ENCODE measurements around the gene TUBE1.
"Not testable (repeated sequence)": the region's sequence is repeated elsewhere in the genome, so short reads cannot be mapped to it uniquely, and the experiment has no call there.

Gene TUBE1

GRCh38 chr6:112062966-112063365 is 24.3 kb downstream of the TUBE1 start:
- no peak for DNase-seq (ENCODE audit: low read depth)

- DNase-seq (ENCODE audit: low read depth) = no peak
These were observed 25.7 kb downstream of the TUBE1 start for GRCh38 chr6:112061605-112062004.

GRCh38 chr6:112058243-112059032 is 28.8 kb downstream of the TUBE1 start:
- no peak for DNase-seq (ENCODE audit: low read depth)

- DNase-seq (ENCODE audit: low read depth) = no peak
These were observed 32.6 kb downstream of the TUBE1 start for GRCh38 chr6:112054555-112055190.

- no peak for DNase-seq (ENCODE audit: low read depth)
These were observed 33.3 kb downstream of the TUBE1 start, which contains the start of gene CCN6 for GRCh38 chr6:112054001-112054400. Gene CCN6 (plus strand): TSS chr6:112054104. CDS start chr6:112054358, 254 bp downstream.

GRCh38 chr6:112051251-112051740 is 36.0 kb downstream of the TUBE1 start:
- DNase-seq (ENCODE audit: low read depth) = not testable (repeated sequence)

- DNase-seq (ENCODE audit: low read depth) = no peak
These were observed 36.9 kb downstream of the TUBE1 start for GRCh38 chr6:112050429-112050828.

- DNase-seq (ENCODE audit: low read depth) = no peak
These were observed 37.3 kb downstream of the TUBE1 start for GRCh38 chr6:112049996-112050395.

GRCh38 chr6:112049026-112049799 is 38.1 kb downstream of the TUBE1 start:
- DNase-seq (ENCODE audit: low read depth) = no peak

GRCh38 chr6:112047523-112047922 is 39.8 kb downstream of the TUBE1 start:
- not testable (repeated sequence) for DNase-seq (ENCODE audit: low read depth)

GRCh38 chr6:112044856-112045255 is 42.4 kb downstream of the TUBE1 start:
- peak; percentile 93 for DNase-seq (ENCODE audit: low read depth)

GRCh38 chr6:112044196-112044595 is 43.1 kb downstream of the TUBE1 start:
- DNase-seq (ENCODE audit: low read depth) = no peak

- peak; percentile 31 for DNase-seq (ENCODE audit: low read depth)
These were observed 44.0 kb downstream of the TUBE1 start for GRCh38 chr6:112043032-112044007.

- no peak for DNase-seq (ENCODE audit: low read depth)
These were observed 45.7 kb downstream of the TUBE1 start for GRCh38 chr6:112041535-112041934.

- DNase-seq (ENCODE audit: low read depth) = no peak
These were observed 46.3 kb downstream of the TUBE1 start for GRCh38 chr6:112040956-112041355.

- no peak for DNase-seq (ENCODE audit: low read depth)
These were observed 47.9 kb downstream of the TUBE1 start for GRCh38 chr6:112039431-112039770.

GRCh38 chr6:112038756-112039430 is 48.4 kb downstream of the TUBE1 start:
- DNase-seq (ENCODE audit: low read depth) = no peak

- DNase-seq (ENCODE audit: low read depth) = no peak
These were observed 49.0 kb downstream of the TUBE1 start for GRCh38 chr6:112038268-112038667.

GRCh38 chr6:112037783-112038216 is 49.5 kb downstream of the TUBE1 start:
- peak; percentile 96 for DNase-seq (ENCODE audit: low read depth)

- no peak for DNase-seq (ENCODE audit: low read depth)
These were observed 51.1 kb downstream of the TUBE1 start for GRCh38 chr6:112036088-112036637.
